Endothelial cell of umbilical vein (primary cell): ENCODE results near the gene MAD2L2. TPM values are rescaled to one million over a fixed set of nuclear protein-coding genes. Genes with fewer than 3 reads are reported as not detected.

ENCODE experiments used
- BruUV-seq: library from RNA; stranded (reverse); fragments of 400-500 nt; replicated peaks from 2 replicates; lab custom pipeline; 2021; lab: Mats Ljungman, UMichigan
- CTCF ChIA-PET: fragments of 300-600, 350-600 bp; sonication (Branson Sonifier 250); formaldehyde crosslinking; loops from one replicate; lab custom pipeline; 2021; ENCODE audit warnings: antibody characterized with exemption, inconsistent platforms; lab: Charles Lee
- POLR2A ChIA-PET: fragments of 300-600, 350-600 bp; sonication (Branson Sonifier 250); formaldehyde crosslinking; loops from one replicate; lab custom pipeline; 2021; ENCODE audit warnings: antibody characterized with exemption, inconsistent platforms; lab: Charles Lee
- DNase-seq: peaks from one replicate; pipeline ENCODE4 v3.0.0-alpha.2; 2011; ENCODE audit warnings: low read depth, low spot score
- FAIRE-seq: peaks from 2 replicates; lab custom pipeline; 2011; peaks lifted over from hg19 to GRCh38; lab: Jason Lieb, UNC
- H2AFZ ChIP-seq: 2 replicates; pipeline ENCODE4 v1.6.0; 2012; ENCODE audit warnings: low read depth, low read length, control low read depth, inconsistent platforms
- H3K27ac ChIP-seq: 2 replicates; pipeline ENCODE4 v1.5.1; 2011; ENCODE audit warnings: low read depth, mild to moderate bottlenecking, control low read depth, low read length, moderate library complexity; ENCODE audit not compliant: insufficient read depth
- H3K27me3 ChIP-seq, 2 experiments: 2 replicates each; pipeline versions ENCODE4 v1.6.0 to v1.6.1; 2011; ENCODE audit warnings: low read length in 2 of 2, mixed read lengths in 1 of 2; ENCODE audit not compliant: control insufficient read depth in 2 of 2, insufficient read depth in 2 of 2
- H3K36me3 ChIP-seq, 2 experiments: 2 replicates in 1 of 2; 3 replicates in 1 of 2; pipeline ENCODE4 v1.5.1; 2011; ENCODE audit warnings: low read length in 2 of 2, mild to moderate bottlenecking in 1 of 2, moderate library complexity in 1 of 2; ENCODE audit not compliant: control insufficient read depth in 2 of 2, insufficient read depth in 2 of 2; ENCODE audit errors: extremely low read depth in 1 of 2
- H3K4me1 ChIP-seq: 3 replicates; pipeline ENCODE4 v1.5.1; 2011; ENCODE audit warnings: mild to moderate bottlenecking, low read length; ENCODE audit not compliant: control insufficient read depth, insufficient read depth; ENCODE audit errors: extremely low read depth
- H3K4me2 ChIP-seq: 2 replicates; pipeline ENCODE4 v1.6.1; 2011; ENCODE audit warnings: low read length, control low read depth, mixed read lengths; ENCODE audit not compliant: insufficient read depth
- H3K4me3 ChIP-seq, 3 experiments: fragments of 200-600 bp in 1 of 3; sonication (generic), shearing (Covaris generic) in 1 of 3; replicated peaks in 1 of 3; 2 replicates each; pipeline ENCODE4 v1.5.1; 2011 to 2016; ENCODE audit warnings: control low read depth in 3 of 3, low read length in 3 of 3, mild to moderate bottlenecking in 2 of 3, inconsistent platforms in 1 of 3, low read depth in 1 of 3, moderate library complexity in 1 of 3; ENCODE audit not compliant: insufficient read depth in 1 of 3
- H3K79me2 ChIP-seq: 2 replicates; pipeline ENCODE4 v1.6.0; 2012; ENCODE audit warnings: low read length, inconsistent platforms; ENCODE audit not compliant: control insufficient read depth, insufficient read depth
- H3K9ac ChIP-seq: replicated peaks from 2 replicates; pipeline ENCODE3; 2011; ENCODE audit warnings: low read length, control low read depth; ENCODE audit not compliant: insufficient read depth; ENCODE audit errors: extremely low read depth
- H3K9me1 ChIP-seq: replicated peaks from 3 replicates; pipeline ENCODE4 v1.6.0; 2011; ENCODE audit warnings: mild to moderate bottlenecking, low read length; ENCODE audit not compliant: control insufficient read depth, insufficient read depth; ENCODE audit errors: extremely low read depth
- H3K9me3 ChIP-seq: replicated peaks from 2 replicates; pipeline ENCODE4 v1.5.1; 2012; ENCODE audit warnings: low read length, inconsistent platforms; ENCODE audit not compliant: control insufficient read depth, insufficient read depth
- H4K20me1 ChIP-seq: replicated peaks from 2 replicates; pipeline ENCODE3; 2011; ENCODE audit warnings: mild to moderate bottlenecking, low read length; ENCODE audit not compliant: control insufficient read depth, insufficient read depth; ENCODE audit errors: extremely low read depth
- EZH2 ChIP-seq: IDR thresholded peaks from 2 replicates; pipeline ENCODE4 v1.6.1; 2012; ENCODE audit warnings: borderline replicate concordance, low read depth, mild to moderate bottlenecking, moderate library complexity, low read length, inconsistent platforms; ENCODE audit not compliant: severe bottlenecking
- FOS ChIP-seq: IDR thresholded peaks from 2 replicates; pipeline ENCODE4 v1.6.1; 2011; ENCODE audit warnings: mild to moderate bottlenecking, low read length, moderate library complexity, borderline replicate concordance; ENCODE audit not compliant: insufficient read depth
- GATA2 ChIP-seq: IDR thresholded peaks from 2 replicates; pipeline ENCODE4 v1.7.0; 2011; ENCODE audit warnings: low read depth, mild to moderate bottlenecking, moderate library complexity, mixed read lengths, low read length; ENCODE audit not compliant: insufficient read length, insufficient read depth
- JUN ChIP-seq: IDR thresholded peaks from 2 replicates; pipeline ENCODE4 v1.6.1; 2011; ENCODE audit warnings: borderline replicate concordance, low read depth; ENCODE audit not compliant: insufficient read length, insufficient read depth
- MAX ChIP-seq: IDR thresholded peaks from 2 replicates; pipeline ENCODE4 v1.6.1; 2011; ENCODE audit not compliant: insufficient read depth, insufficient read length
- MYC ChIP-seq: IDR thresholded peaks from one replicate; pipeline ENCODE4 v1.6.1; 2011; ENCODE audit warnings: mild to moderate bottlenecking, low read depth, low read length
- dilution Hi-C: fragments of 300-500 bp; cut with MboI; formaldehyde crosslinking; loops from one replicate; pipeline ENCODE4 v1.15.0; 2019; ENCODE audit warnings: low sequenced_read_pairs; ENCODE audit not compliant: extremely low pct_ligation_motif_present
- intact Hi-C: fragments of 100-400 bp; cut with micrococcal nuclease; formaldehyde crosslinking; loops from one replicate; pipeline ENCODE4 v1.10.0; 2022
- polyA plus RNA-seq, 4 experiments: library from polyadenylated mRNA; depleted of rRNA in 3 of 4; stranded (reverse) in 3 of 4; unstranded in 1 of 4; fragments of >200 nt; gene quantifications; 2 replicates each; pipeline versions ENCODE4 v1.2.1 to v1.2.3, GENCODE V29; 2011 to 2012; ENCODE audit warnings: missing spikeins in 1 of 4
- total RNA-seq: library from RNA; stranded (reverse); gene quantifications from 2 replicates; pipeline ENCODE4 v1.2.3, GENCODE V29; 2021

The MAD2L2 gene
- total and polyA plus RNA-seq, 2 donors (not counting 3 experiments of a cell fraction or from before 2014, with no cell fraction given) = 35.9 to 74.2 TPM

DNA sequence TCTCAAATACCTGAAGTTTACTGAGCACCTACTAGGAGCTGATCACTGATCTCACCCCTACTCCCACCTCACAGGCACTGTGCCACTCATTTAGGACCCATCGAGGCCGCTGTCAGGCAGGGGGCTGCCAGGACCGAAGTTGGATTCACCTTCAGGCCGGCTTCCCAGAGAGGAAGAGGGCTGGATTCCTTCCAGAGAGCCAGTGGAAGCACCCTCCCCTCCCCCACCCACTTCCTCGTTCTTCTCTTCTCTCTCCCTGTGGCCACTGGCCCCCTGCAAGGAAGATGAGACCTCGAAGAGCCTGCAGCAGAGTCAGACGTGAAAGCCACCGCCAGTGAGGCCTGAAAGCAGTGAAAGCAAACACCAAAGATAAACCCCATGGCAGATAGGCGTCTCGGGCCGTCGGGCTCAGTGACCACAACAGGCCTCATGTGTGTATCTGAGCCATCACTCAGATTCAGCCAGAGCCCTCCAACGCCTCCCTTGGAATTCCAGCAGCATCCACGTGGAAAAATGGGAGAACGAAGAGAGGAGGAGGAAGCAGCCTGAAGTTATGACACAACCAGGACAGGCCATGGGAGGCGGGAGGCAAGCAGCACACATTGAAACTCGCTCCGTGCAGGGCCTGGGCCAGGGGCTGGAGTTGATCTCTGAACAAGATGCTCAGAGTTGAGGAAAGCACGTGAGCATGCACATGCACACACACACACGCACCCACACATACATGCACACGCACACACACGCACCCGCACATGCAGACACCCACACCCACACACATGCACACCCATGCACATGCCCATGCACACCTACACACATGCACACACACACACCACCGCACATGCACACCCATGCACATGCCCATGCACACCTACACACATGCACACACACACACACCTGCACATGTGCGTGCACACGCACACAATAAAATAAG is 48.8 kb upstream of the MAD2L2 start:
- dilution Hi-C loops = no loop called here
- no peaks in the 10 kb centered on the region for H3K9me1 ChIP-seq
- intact Hi-C loops = loop anchor here (10.0 kb wide), 1 partner anchor 455 kb away; the partner anchor contains the start of gene UBIAD1
- no peak for FAIRE-seq
- H3K36me3 ChIP-seq = no peaks in the 10 kb centered on the region
- no peak overlapping the region for H2AFZ ChIP-seq
- no peak overlapping the region for H3K4me2 ChIP-seq
- no peak overlapping the region for H3K27ac ChIP-seq
- peaks cover 21% of the 10 kb centered on the region for H3K4me1 ChIP-seq
- ChIA-PET POLR2A (no interaction called here), CTCF (interaction anchor here (1.4 to 2.5 kb wide), 4 partner anchors 10 to 79 kb away, joined by 3 to 18 read pairs (median 6); partner anchors contain the start of gene FBXO6)
- H3K9ac ChIP-seq = no peak overlapping the region
- no peaks in the 10 kb centered on the region for H4K20me1 ChIP-seq
- BruUV-seq = no TSS peak
- H3K9me3 ChIP-seq = no peaks in the 10 kb centered on the region
- no peak overlapping the region for H3K4me3 ChIP-seq
- DNase-seq = no peak
- H3K27me3 ChIP-seq = no peaks in the 10 kb centered on the region
- TF ChIP-seq MYC (no peak), MAX (peak; percentile 22)
- no peaks in the 10 kb centered on the region for H3K79me2 ChIP-seq

DNA sequence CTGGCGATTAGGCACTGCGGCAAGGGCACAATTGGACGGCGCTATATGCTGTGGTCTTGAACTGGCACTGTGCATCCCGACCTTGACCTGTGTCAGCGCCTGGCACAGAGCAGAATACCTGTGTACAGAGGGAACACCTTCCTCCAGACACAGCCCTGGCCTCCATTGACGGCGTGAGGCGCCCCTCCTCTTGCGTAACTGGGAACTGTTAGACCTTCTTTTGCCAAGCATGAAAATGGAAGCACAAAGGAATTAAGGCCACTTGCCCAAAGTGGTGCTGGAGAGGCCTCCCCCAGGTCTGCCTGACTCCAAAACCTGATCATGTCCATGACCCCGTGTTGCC is 48.2 kb upstream of the MAD2L2 start:
- Histone ChIP-seq H3K9me1 (no peaks in the 10 kb centered on the region), H3K79me2 (no peaks in the 10 kb centered on the region), H3K4me3 (no peak overlapping the region), H3K4me1 (peaks cover 21% of the 10 kb centered on the region), H3K27ac (no peak overlapping the region), H3K9me3 (no peaks in the 10 kb centered on the region), H3K27me3 (no peaks in the 10 kb centered on the region), H2AFZ (no peak overlapping the region), H3K4me2 (no peak overlapping the region), H4K20me1 (no peaks in the 10 kb centered on the region), H3K9ac (no peak overlapping the region), H3K36me3 (no peaks in the 10 kb centered on the region)
- dilution Hi-C loops (no loop called here), intact Hi-C loops (no loop called here)
- ChIA-PET CTCF (interaction anchor here (0.8 to 2.5 kb wide), 2 partner anchors 10 to 18 kb away, joined by 3 to 18 read pairs; no protein-coding TSS in a partner anchor), POLR2A (no interaction called here)
- FAIRE-seq (no peak), DNase-seq (no peak)
- TF ChIP-seq GATA2 (no peak), MAX (no peak), FOS (no peak), JUN (no peak), EZH2 (no peak)
- BruUV-seq = no TSS peak
